ENCODE results near the gene ASPM.
"Not testable (repeated sequence)": the region's sequence is repeated elsewhere in the genome, so short reads cannot be mapped to it uniquely, and the experiment has no call there.

ASPM gene

DNA sequence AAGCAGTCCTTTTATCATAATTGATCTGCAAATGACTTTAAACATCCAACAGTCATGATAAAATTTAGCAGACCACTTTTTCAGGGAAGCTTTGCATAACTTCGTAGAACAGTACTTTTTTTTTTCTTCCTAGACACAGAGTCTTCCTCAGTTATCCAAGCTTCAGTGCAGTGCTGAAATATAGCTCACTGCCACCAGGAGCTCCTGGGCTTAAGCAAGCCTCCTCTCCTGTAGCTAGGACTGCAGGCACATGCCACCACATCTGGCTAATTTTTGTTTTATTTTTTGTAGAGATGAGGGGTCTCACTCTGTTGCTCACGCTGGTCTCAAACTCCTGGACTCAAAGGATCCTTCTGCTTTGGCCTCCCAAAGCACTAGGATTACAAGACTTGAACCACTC lies 83.3 kb downstream of the ASPM start:
- H3K4me1 ChIP-seq (ENCODE audit: control insufficient read depth in 2 of 2, insufficient read depth in 2 of 2, low read length in 2 of 2): no peaks in the 10 kb centered on the region
- no peak overlapping the region for H3K27ac ChIP-seq (ENCODE audit: low read depth in 2 of 2, low read length in 2 of 2)
- no peaks in the 10 kb centered on the region for H3K36me3 ChIP-seq (ENCODE audit: control insufficient read depth in 2 of 2, insufficient read depth in 2 of 2, low read length in 2 of 2)
- no peaks in the 10 kb centered on the region for H3K9me3 ChIP-seq (ENCODE audit: control insufficient read depth in 2 of 2, low read length in 2 of 2)
- no peaks in the 10 kb centered on the region for H3K27me3 ChIP-seq (ENCODE audit: control insufficient read depth in 2 of 2, insufficient read depth in 2 of 2, low read length in 2 of 2)
- no peak overlapping the region for H3K9ac ChIP-seq (ENCODE audit: low read depth in 1 of 2, low read length in 2 of 2)
- H3K4me3 ChIP-seq (ENCODE audit: low read length in 2 of 2): no peak overlapping the region

DNA sequence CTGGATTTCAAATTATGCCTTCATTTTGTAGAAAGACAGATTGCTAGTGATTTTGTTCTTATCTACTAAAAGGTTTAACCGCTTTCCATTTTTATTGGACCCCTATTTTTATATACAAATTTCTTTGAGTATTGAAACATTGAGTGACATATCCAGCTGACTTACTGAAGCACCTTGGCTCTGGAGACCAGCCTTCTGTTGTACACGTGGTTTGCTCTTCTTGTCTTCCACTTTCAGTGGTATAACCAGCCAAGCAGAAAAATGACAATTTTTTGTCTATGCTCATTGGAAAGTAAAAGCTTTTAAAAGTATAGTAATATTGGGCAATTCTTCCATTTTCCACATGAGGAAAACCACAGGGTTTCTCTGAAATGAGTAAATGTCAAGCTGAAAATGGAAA lies 83.8 kb downstream of the ASPM start:
- Histone ChIP-seq H3K27ac (ENCODE audit: low read depth in 2 of 2, low read length in 2 of 2) (no peak overlapping the region), H3K36me3 (ENCODE audit: control insufficient read depth in 2 of 2, insufficient read depth in 2 of 2, low read length in 2 of 2) (no peaks in the 10 kb centered on the region), H3K4me1 (ENCODE audit: control insufficient read depth in 2 of 2, insufficient read depth in 2 of 2, low read length in 2 of 2) (no peaks in the 10 kb centered on the region), H3K27me3 (ENCODE audit: control insufficient read depth in 2 of 2, insufficient read depth in 2 of 2, low read length in 2 of 2) (no peaks in the 10 kb centered on the region), H3K9me3 (ENCODE audit: control insufficient read depth in 2 of 2, low read length in 2 of 2) (no peaks in the 10 kb centered on the region), H3K9ac (ENCODE audit: low read depth in 1 of 2, low read length in 2 of 2) (no peak overlapping the region), H3K4me3 (ENCODE audit: low read length in 2 of 2) (no peak overlapping the region)

DNA sequence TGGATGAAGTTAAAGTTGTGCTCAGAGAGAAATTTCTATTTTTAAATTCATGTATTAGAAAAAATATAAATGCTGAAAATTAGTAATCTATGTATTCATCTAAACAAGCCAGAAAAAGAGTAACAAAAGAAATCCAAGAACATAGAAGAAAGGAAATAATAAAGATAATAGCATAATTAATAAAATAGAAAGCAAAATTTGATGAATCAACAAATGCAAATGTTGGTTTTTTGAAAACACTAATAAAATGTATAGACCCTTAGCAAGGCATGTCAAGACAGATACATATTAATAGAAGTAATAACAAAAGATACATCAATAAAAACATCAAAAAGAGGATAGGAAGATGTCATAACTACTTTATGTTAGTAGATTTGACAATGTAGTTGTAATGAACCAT lies 97.4 kb downstream of the ASPM start:
- H3K27me3 ChIP-seq (ENCODE audit: control insufficient read depth in 2 of 2, insufficient read depth in 2 of 2, low read length in 2 of 2): no peaks in the 10 kb centered on the region
- no peaks in the 10 kb centered on the region for H3K4me1 ChIP-seq (ENCODE audit: control insufficient read depth in 2 of 2, insufficient read depth in 2 of 2, low read length in 2 of 2)
- H3K4me3 ChIP-seq (ENCODE audit: low read length in 2 of 2): no peak overlapping the region
- H3K27ac ChIP-seq (ENCODE audit: low read depth in 2 of 2, low read length in 2 of 2): no peak overlapping the region
- H3K9ac ChIP-seq (ENCODE audit: low read depth in 1 of 2, low read length in 2 of 2): no peak overlapping the region
- no peaks in the 10 kb centered on the region for H3K36me3 ChIP-seq (ENCODE audit: control insufficient read depth in 2 of 2, insufficient read depth in 2 of 2, low read length in 2 of 2)
- H3K9me3 ChIP-seq (ENCODE audit: control insufficient read depth in 2 of 2, low read length in 2 of 2): no peaks in the 10 kb centered on the region

DNA sequence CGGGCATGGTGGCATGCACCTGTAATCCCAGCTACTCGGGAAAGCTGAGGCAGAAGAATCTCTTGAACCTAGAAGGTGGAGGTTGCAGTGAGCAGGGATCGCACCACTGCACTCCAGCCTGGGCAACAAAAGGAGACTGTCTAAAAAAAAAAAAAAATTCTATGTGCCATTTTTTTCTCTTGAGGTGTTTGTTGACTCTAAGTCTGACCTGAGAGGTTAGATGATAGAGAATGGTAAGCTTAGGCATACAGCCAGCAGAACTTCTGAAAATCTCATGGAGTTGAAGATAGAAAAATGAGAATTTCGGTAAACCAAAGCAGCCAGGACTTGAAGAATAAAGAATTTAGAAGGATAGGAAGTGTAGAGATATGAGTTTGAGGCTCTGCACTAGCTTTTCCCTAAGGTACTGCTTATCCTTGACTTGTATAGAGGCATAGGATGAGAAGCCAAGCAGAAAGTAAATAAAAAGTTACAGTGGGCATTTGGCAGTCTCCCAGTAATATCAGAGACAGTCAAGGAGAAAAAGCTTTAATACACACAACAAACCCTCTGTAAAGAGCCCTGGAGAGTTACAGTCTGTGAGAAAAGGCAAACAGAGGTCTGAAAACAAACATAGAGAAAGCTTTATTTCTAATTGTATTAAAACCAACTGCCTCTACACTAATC lies 103.7 kb downstream of the ASPM start:
- H3K4me3 ChIP-seq (ENCODE audit: low read length in 2 of 2): no peak overlapping the region
- no peaks in the 10 kb centered on the region for H3K27me3 ChIP-seq (ENCODE audit: control insufficient read depth in 2 of 2, insufficient read depth in 2 of 2, low read length in 2 of 2)
- no peaks in the 10 kb centered on the region for H3K4me1 ChIP-seq (ENCODE audit: control insufficient read depth in 2 of 2, insufficient read depth in 2 of 2, low read length in 2 of 2)
- H3K36me3 ChIP-seq (ENCODE audit: control insufficient read depth in 2 of 2, insufficient read depth in 2 of 2, low read length in 2 of 2): no peaks in the 10 kb centered on the region
- H3K27ac ChIP-seq (ENCODE audit: low read depth in 2 of 2, low read length in 2 of 2): no peak overlapping the region
- no peak overlapping the region for H3K9ac ChIP-seq (ENCODE audit: low read depth in 1 of 2, low read length in 2 of 2)
- H3K9me3 ChIP-seq (ENCODE audit: control insufficient read depth in 2 of 2, low read length in 2 of 2): no peaks in the 10 kb centered on the region

DNA sequence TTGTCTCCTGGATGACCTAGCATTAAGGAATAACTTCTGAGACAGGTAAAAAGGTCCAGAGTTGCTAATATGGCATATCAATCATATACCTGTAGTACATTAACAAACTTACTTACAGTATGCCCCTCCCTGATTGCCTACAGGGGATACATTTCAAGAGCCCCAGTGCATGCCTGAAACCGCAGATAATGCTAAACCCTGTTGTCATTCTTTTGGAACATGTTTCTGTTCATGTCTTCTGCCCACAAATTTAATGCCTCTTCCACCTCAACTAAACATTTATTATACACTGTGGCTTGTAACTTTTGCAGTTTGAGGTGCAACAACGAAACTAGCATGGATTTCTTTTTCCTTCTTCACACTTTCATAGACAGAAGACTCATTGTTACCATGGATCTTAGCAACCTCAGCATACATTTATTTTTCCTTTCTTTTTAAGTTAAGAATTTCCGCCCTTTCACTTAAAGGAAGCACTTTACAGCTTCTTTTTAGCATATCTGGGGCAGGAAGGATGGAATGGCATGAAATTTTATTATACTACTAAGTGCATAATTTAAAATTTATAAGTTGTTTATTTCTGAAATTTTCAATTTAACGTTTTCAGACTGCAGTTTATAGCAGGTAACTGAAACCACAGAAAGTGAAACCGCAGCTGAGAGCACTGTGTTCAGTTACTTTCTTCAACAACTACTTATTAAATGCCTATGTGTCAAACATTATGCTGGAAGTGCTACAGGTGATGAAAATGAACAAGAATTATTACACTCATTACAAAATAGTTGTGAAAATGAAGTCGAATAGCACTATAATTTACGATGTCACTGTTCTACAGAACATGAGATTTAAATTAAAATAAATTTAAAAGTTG lies 104.7 kb downstream of the ASPM start:
- Histone ChIP-seq H3K36me3 (ENCODE audit: control insufficient read depth in 2 of 2, insufficient read depth in 2 of 2, low read length in 2 of 2) (no peaks in the 10 kb centered on the region), H3K27me3 (ENCODE audit: control insufficient read depth in 2 of 2, insufficient read depth in 2 of 2, low read length in 2 of 2) (no peaks in the 10 kb centered on the region), H3K4me3 (ENCODE audit: low read length in 2 of 2) (no peak overlapping the region), H3K9ac (ENCODE audit: low read depth in 1 of 2, low read length in 2 of 2) (no peak overlapping the region), H3K27ac (ENCODE audit: low read depth in 2 of 2, low read length in 2 of 2) (no peak overlapping the region), H3K4me1 (ENCODE audit: control insufficient read depth in 2 of 2, insufficient read depth in 2 of 2, low read length in 2 of 2) (no peaks in the 10 kb centered on the region), H3K9me3 (ENCODE audit: control insufficient read depth in 2 of 2, low read length in 2 of 2) (no peaks in the 10 kb centered on the region)

DNA sequence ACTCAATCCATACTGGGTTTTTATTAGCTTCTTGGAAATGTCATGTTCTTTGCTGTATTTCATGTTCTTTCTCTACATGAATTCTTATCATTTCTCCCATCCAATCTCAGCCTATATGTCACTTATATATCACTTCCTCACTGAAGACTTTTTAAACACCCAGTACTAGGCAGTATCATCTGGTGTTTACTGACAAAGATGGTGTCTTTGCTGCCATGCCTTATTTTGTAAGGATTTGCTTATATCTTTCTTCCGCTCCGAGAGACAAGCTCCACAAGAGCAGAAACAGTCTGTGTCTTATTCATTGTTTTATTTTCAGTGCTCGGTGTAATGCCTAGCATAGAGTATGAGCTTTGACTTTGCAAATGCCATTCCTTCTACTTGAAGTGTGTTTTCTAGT lies 109.6 kb downstream of the ASPM start:
- H3K9ac ChIP-seq (ENCODE audit: low read depth in 1 of 2, low read length in 2 of 2): no peak overlapping the region
- no peaks in the 10 kb centered on the region for H3K36me3 ChIP-seq (ENCODE audit: control insufficient read depth in 2 of 2, insufficient read depth in 2 of 2, low read length in 2 of 2)
- no peaks in the 10 kb centered on the region for H3K4me1 ChIP-seq (ENCODE audit: control insufficient read depth in 2 of 2, insufficient read depth in 2 of 2, low read length in 2 of 2)
- H3K4me3 ChIP-seq (ENCODE audit: low read length in 2 of 2): no peak overlapping the region
- no peaks in the 10 kb centered on the region for H3K27me3 ChIP-seq (ENCODE audit: control insufficient read depth in 2 of 2, insufficient read depth in 2 of 2, low read length in 2 of 2)
- no peaks in the 10 kb centered on the region for H3K9me3 ChIP-seq (ENCODE audit: control insufficient read depth in 2 of 2, low read length in 2 of 2)
- H3K27ac ChIP-seq (ENCODE audit: low read depth in 2 of 2, low read length in 2 of 2): no peak overlapping the region

DNA sequence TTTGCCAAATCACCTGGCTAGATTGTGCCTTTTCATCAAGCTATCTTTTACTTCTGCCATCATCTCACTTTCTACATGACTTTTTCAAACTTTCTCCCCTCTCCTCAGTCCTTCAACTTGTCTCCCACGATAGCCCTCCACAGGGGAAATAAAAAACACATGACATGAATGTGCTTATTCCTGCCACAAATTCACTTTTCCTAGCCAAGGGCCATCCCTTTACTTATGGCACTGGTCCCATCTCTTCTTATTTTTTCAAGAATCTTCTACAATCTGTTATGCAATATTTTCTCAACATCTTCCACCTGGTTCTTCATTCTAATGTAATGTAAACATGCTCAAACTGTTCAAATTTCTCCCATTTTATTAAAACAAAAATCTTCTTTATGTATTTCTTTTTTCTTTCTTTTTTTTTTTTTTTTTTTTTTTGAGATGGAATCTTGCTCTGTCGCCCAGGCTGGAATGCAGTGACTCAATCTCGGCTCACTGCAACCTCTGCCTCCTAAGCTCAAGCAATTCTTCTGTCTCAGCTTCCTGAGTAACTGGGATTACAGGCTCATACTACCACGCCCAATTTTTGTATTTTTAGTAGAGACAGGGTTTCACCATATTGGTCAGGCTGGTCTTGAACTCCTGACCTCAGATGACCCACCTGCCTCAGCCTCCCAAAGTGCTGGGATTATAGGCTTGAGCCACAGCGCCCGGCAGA lies 111.7 kb downstream of the ASPM start:
- not testable (repeated sequence) for H3K4me3 ChIP-seq (ENCODE audit: low read length in 2 of 2); H3K36me3 ChIP-seq (ENCODE audit: control insufficient read depth in 2 of 2, insufficient read depth in 2 of 2, low read length in 2 of 2); H3K4me1 ChIP-seq (ENCODE audit: control insufficient read depth in 2 of 2, insufficient read depth in 2 of 2, low read length in 2 of 2); H3K9me3 ChIP-seq (ENCODE audit: control insufficient read depth in 2 of 2, low read length in 2 of 2); H3K27ac ChIP-seq (ENCODE audit: low read depth in 2 of 2, low read length in 2 of 2); H3K9ac ChIP-seq (ENCODE audit: low read depth in 1 of 2, low read length in 2 of 2); H3K27me3 ChIP-seq (ENCODE audit: control insufficient read depth in 2 of 2, insufficient read depth in 2 of 2, low read length in 2 of 2)

Data from mucosa of rectum (tissue), 2 donors.